Breast epithelium (tissue), 3 donors: ENCODE data around the gene CXCR1.

ENCODE experiments used
- POLR2A ChIP-seq: fragments of 450-650 bp; IDR thresholded peaks from one replicate; pipeline ENCODE4 v1.6.1; 2016; ENCODE audit warnings: antibody characterized with exemption, mild to moderate bottlenecking, moderate library complexity
- TF ChIP-seq, protein P1 (sequence below), 3 donors: fragments of 450-650 bp; IDR thresholded peaks; one replicate each; pipeline ENCODE4 v1.5.1; 2016 to 2017; ENCODE audit warnings: antibody characterized with exemption in 3 of 3, mild to moderate bottlenecking in 3 of 3, moderate library complexity in 3 of 3

DNA sequence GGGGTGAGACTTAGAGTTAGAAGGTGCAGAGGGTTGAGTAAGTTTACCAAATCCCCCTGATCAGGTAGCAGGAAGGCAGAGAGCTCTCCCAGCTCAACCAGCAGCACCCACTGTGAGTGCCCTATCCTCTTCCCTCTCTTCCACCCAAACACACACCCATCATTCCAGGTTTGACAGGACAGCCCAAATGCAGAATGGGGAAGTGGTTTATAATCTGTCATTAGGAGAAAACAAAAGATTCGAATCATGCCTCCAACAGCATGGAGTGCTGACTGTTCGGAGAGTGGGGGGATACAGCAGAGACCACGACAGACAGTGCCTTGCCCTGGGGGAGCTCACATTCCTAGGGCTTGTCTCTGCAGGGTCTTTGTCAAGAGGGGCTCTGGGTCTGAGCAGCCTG, 29.2 kb downstream of the CXCR1 start:
- no peak for TF ChIP-seq POLR2A
- TF ChIP-seq, protein P1, sequence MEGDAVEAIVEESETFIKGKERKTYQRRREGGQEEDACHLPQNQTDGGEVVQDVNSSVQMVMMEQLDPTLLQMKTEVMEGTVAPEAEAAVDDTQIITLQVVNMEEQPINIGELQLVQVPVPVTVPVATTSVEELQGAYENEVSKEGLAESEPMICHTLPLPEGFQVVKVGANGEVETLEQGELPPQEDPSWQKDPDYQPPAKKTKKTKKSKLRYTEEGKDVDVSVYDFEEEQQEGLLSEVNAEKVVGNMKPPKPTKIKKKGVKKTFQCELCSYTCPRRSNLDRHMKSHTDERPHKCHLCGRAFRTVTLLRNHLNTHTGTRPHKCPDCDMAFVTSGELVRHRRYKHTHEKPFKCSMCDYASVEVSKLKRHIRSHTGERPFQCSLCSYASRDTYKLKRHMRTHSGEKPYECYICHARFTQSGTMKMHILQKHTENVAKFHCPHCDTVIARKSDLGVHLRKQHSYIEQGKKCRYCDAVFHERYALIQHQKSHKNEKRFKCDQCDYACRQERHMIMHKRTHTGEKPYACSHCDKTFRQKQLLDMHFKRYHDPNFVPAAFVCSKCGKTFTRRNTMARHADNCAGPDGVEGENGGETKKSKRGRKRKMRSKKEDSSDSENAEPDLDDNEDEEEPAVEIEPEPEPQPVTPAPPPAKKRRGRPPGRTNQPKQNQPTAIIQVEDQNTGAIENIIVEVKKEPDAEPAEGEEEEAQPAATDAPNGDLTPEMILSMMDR (IDR thresholded peaks at IDR 0.05): no peak
